Suppressor macrophage treated with lipopolysaccharide for 1 hour (primary cell): ENCODE results near the gene DPF3.
A peak's percentile ranks its signal among the peaks of the same experiment; 100 is the strongest.

Experiments used
- DNase-seq, 3 donors: peaks; one replicate each; pipeline ENCODE4 v3.0.0-alpha.2; 2020 to 2022

Gene DPF3

DNA sequence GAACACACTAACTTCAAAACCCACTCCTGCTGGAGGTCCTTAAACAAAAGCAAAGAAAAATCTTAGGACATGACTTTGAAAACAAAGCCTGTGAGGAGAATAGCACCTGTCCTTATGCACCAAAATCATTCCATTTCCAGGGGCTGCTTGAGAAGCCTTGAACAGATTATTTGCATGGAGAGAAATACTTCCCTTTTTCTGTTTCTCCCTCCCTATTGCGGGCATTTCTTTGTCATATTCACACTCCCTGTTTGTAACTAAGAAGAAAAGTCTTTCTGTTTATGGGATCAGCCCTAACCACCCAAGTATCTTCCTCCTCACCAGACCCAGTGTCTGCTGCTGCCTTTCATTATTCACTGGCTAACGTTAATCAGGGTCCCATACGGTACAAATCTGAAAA lies 218.8 kb downstream of the DPF3 start:
- DNase-seq = peak; percentile 21 to 47 (median 34)

DNA sequence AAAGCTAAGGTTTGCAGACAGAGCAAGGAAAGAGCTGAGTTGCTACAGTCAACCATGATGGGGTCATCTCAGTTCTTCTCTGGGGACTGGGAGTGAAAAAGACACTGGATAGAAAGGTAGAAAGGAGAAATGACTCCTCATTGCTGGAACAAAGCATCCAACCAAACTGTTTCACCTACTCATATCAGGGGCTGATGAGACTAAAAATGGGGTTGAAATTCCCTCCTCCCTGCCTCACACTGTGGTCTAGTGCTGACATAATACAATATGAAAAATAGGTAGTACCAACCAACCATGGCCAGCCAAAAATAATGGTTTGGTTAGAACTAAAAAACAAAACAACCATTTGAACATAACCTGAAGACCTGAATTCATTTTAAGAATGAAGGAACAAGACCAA lies 220.7 kb downstream of the DPF3 start:
- DNase-seq = no peak

DNA sequence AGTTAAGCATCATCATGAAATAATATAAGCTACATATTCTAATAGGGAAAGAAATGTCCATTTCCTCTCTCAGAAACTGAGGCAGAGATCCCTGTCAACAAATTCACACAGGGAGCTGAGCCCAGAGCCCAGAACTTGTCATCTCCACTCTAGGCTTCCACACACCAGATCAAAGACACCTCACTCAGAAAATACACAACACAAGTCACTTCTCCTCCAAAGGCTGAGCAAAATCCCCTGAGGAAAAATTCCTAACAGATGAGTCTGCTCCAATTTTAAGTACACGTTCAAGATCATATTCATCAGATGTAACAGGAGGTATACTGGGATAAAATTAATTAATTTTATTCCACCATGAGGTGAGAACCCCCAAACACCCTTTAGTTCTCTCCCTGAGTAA lies 227.3 kb downstream of the DPF3 start:
- no peak for DNase-seq

DNA sequence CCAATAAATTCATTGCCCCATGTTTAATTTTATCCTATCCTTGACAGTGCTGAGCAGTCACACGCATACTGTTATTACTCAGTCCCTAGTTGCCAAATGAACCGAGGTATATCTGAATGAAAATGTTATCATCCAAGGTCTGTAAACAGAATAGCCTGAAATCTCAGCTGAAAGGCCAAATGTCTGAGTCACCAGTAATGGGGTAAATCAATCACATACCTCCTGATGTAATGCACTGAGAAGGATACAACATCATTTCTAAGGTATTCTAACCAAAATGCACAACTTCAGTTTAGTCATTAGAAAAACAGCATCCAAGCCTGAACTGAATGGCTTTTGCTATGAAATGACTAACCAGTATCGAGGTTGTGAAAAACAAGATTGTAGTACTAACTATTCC lies 228.6 kb downstream of the DPF3 start:
- no peak for DNase-seq

DNA sequence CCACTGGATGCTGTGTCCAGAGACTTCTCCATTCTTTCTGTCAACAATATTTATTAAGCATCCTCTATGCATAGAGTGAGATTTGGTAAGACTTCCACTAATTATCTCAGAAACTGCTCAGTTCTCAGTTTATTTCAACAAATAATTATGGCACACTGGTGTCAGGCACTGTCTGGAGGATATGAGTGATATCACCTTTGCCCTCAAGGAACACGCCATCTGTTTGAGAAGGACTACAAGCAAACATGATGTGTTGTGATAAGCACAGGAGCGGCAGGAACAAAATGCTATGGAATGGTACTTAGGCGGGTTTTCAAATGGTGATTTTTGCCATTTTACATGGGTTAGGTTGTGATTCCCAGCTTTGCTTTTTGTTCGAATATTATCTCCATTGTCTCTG lies 229.2 kb downstream of the DPF3 start:
- no peak for DNase-seq

DNA sequence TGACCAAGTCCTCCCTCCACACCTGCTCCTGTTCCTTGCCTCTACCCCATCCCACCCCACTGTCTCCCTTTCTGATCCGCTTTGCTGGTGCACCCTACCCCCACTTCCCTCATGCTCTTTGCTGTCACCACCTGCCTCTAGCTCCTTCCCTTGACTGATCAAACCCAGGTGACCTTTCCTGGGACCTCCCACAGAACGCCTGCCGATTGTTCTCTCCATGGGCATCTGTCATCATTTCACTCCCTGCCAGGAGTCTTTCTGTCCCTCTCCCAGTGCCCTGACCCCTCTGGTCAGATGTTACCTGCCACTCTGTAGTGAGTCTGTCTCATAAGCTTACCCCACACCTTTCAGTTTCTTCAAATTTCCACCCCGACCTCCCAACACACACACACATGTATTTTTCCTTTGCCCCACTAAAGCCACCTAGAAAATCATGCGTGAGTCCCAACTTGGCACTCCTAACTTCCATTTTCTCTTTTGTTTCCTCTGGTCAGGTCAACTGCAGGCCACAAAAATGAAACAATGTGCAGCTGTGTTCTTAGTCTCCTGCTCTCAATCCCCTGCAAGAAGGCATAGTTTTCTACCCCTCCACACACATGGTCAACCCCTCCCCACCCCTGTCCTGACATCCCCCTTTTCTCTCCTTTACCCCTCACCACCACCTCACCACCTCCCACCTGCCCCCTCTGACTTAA lies 229.8 kb downstream of the DPF3 start:
- DNase-seq = no peak

DNA sequence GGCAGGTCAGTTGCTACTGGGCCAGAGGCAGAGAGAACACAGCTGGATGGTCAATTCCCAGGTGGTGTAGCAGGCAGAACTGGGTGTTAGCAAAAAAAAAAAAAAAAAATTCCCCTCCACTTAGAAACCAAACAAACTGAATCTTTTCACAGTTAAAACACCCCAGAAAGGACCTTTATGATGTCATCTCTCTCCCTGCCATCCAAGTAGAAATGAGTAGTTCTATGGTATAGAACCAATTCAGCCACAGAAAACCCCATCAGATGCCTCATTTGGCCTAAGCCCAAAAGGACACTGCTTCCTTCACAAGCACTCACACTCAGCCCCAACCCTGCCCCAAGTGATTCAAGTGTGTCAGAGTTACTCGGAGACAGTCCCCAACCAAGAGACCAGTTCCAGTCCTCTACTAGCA lies 230.8 kb downstream of the DPF3 start:
- no peak for DNase-seq

DNA sequence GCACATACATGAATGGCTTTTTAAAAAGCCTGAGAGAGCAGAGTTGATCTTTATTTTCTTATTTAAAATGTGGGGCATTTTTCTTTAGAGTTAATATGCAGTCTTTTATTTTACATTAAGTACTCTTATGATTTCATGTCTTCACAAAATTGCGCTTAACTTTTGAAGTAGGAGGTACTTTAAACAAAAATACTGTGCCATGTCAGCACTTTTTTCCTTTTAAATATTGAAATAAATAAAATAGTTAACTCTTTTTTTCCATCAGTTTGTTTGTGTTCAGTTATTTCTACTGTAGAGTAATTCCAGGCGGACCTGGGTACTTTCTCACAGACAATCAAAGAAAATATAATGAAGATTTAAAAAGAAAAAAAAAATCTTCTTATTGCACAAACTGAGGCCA lies 231.7 kb downstream of the DPF3 start:
- no peak for DNase-seq

DNA sequence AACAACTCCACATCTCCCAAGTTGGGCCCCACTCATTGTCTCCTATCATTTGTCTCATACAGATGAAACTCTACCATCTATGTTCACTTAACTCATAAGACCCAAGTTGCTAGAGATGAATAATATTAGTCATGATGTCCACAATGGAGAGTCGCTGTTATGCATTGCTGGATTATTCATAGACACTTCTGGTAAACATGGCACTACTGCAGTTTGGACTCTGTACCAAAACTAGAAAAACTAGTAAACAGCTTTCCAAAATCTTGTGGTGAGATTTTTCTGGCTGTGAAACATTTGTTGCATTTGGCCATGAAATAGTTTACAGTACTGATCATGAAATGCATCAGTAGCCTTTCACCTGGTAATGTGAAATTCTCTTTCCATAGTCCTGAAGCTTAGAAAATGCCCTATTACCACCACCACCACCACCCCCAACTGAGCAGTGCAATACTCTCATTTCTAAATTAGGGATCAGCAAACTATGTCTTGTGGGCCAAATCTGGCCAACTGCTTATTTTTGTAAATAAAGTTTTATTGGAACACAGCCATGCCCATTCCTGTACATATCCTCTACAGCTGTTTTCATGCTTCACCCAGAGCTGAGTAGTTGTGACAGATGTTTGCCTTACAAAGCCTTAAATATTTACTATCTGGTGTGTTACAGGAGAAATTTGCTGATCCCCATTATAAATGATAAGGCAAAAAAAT lies 236.5 kb downstream of the DPF3 start:
- DNase-seq = no peak

DNA sequence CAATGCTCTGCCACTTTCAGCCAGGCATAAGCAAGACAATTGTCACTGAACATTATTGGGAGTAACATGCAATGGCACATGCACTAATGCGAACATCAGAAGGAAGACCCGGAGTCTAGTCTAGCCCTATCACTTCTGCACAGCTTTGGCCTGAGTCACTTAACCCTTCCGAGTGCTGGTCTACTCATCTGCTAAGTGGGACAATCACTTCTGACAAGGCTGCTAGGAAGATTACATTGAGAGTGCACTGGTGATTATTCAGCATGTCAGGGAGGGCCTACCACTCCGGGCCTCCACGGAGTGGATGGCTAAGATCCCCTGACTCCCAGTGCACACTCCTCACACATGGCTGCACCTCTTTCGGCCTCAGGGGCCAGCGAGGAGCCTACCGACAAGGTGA lies 240.9 kb downstream of the DPF3 start:
- DNase-seq = no peak

DNA sequence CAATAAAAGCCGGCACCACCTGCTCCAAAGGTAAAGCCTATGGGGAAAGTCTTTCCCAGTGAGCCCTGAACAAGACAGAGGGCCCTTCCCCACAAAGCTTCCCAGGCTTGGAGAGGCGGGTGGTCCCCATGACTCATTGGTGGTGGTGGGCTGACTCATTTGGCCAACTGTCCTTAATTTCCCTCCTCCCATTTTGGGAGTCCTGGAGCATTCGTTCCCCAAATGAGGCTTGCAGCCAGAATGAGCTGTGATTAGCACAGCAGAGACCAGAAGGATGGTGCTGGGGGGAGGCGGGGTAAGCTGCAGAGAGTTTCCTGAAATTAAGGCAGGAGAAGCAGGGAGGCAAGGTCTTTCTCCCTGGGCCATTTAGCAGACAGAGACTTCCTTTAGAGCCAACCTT lies 241.7 kb downstream of the DPF3 start:
- no peak for DNase-seq

DNA sequence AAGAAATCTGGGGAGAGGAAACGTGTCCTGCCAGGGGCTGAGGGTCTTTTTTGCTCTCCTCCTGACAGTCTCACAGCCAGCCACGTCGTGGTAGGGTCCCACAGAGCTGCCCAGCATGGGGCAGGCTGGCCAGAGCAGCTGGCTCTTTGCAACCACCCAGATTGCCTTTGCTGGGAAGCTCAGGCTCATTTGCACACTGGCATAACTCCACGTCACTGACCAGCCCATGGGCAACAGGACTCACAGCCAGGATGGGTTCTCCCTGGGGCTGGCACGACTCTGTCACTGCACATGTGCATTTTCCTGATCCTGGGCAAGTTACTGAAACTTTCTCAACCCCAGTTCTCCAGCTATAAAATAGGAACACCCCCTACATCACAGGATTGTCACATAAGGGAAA lies 242.2 kb downstream of the DPF3 start:
- DNase-seq = no peak

DNA sequence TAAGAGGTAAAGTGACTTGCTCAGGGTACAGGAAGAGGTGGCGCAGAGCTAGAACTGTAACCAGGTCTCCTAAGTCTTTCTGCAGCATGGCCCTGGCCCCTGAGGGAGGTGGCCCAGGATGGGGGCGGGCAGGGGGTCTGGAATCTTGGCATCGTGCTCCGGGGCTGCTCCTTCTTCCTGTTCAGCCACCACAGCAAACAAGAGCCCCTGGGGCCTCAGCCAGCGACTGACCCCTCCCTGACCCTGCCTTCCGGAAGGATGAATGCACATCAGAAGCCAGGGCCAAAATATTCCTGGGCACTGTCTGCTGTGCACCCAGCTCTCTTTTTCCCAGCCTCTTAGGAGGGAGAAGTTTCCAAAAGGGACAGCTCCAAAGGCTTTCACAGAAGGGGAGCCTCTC lies 242.8 kb downstream of the DPF3 start:
- DNase-seq = no peak

DNA sequence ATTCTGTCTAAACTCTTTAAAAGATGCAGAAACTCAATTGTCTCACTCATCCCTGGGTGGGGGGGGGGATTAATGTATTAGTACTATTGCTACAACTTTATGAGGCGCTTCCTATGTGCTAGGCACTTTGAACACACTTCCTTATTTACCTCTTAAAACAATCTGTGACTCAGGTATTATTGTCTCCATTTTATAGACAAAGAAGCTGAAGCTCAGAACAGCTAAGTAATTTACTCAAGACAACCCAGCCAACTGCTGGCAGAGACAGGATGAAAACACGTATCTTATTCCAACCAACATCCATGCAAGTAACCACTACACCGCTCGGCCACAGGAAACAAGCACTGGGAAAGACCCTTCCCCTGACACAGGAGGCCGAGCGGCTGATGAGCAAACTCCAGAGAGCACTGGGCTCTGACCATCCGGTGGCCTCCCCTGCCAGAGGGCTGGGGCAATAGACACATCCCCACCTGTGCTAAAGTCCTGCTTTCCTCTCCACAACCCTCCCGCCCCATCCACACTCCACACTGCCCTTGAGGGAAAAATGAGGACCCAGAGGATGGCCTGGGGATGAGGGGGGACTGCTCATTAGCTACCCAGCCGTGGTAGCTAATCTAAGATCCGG lies 244.2 kb downstream of the DPF3 start:
- no peak for DNase-seq

DNA sequence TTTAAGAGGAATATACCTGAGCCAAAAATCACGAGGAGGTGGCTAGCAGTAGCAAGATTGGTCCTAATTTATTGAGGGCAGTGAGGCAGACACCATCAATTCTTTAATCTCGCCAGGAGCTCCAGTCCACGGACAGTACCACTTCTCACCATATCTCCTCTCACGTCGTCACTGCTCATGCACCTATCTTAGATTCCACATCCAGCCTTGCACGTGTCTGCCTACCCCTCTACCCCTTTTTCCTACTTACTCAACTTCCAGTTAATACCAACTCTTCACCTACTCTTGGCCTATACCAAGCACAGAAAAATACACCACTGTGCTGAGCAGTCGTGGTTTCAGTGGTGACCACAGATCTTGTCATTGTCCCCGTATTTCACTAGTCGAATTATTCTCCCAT lies 246.1 kb downstream of the DPF3 start:
- DNase-seq = no peak

DNA sequence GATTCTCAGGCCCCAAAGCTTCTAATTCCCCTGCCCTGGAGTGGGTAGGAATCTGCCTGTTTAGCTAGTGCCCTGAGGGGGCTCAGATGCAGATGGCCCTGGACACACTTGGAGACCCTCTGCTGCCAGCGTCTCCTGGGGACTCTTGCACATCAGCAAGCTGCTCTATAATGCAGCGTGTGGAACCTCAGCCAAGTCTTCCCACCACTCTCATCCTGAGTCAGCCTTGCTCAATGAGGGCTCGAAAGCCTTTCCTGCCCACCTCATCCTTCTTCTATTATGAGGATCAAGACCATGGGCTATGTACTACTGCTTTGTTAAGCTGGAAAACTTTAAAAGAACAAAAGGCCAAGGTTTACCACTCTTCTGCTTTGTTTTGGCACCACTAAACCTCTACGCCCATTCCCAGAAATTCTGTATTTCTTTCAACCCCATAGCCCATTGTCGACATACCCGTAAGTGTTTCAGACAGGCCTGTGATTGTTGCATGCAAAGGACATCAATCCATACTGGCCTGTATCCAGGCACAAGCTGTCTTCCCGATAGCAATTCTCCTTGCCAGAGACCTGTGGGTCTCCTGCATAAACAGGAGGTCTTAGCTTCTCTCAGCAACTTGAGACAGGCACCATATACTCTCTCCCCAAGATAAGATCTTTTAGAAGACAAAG lies 246.9 kb downstream of the DPF3 start:
- no peak for DNase-seq

DNA sequence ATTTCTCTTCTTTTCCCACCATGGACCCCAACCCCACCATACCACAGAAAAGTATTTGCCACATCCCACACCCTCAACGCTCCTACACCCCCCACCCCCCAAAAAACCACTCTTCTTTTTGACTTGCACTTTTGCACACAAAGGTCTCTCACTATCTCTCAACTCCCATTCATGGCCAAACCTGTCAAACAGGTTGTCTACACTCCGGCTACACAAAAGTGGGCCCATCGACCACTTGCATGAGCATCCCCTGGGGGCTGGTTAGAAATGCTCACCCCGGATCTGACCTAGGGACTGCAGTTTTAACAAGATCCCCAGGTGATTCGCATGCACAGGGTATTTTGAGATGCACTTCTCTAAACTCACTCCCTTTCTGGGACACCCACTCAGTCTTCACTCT lies 248.2 kb downstream of the DPF3 start:
- DNase-seq = no peak

DNA sequence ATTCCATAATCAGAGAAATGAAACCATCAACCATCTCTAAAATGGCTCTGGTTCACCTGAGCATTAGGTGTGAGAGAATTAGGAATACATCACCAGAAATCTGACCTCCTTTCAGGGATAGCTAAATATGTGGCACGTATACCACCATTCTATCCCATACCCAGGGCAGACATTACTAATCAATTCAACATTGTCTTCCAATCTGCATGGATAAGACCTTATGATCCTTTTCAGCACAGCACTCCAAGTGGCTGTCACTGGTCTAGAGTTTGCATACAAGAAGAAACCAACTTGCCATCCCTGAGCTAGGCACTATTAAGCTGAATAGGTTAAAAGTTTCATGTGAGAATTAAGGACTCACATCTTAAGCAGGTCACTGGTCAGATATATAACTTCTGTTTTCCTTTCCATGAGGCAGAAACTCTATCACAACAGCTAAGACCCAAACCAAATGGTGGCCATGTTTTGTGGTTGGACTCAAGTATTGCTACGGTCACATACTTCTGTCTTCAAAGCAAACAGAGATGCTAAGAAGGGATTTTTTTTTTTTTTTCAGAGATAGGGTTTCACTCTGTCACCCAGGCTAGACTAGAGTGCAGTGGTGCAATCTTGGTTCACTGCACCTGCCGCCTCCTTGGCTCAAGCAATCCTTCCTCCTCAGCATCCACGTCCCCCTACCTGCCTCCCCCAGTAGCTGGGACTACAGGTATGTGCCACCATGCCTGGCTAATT lies 249.0 kb downstream of the DPF3 start:
- no peak for DNase-seq

DNA sequence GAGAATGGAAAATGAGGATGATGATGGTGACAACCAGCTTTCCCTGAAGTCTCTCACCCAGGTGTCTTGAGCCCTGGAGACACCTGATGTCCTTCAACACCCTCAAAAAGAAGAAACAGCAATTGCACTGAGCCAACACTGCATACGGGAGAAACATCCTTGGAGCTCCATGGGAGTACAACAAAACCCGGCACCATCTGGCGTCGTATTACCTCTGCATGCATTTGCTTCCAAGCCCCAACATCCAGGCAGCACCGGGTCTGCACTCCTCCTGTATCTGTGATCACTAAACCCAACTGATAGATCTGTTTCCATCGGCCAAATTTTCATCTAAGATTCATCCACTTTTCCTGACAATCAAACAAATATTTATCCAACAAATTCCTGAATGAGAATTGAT lies 249.9 kb downstream of the DPF3 start:
- no peak for DNase-seq

DNA sequence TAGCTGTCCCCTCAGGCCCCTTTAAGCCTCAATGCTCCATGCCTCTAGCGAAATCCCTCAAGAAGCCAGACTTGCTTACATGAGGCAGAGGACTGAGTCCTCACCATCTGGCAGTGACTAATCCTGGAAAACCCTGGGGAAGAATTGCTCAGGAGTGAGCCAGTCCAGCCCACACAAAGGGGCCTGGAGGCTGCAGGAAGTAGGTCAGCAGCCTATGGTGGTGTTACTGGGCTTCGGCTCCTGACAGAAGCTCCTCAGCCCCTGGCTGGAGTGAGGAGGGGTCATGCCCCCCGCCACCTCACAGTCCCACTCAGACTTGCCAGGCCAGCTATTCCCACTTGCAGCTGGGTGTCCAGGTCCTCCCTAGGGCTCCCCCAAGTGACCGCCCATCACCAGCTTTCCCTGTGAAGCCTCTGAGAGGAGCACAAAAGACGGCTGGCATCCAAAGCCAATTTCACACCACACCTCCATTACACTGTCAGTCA lies 250.5 kb downstream of the DPF3 start:
- peak; percentile 76 to 86 (median 85) for DNase-seq

DNA sequence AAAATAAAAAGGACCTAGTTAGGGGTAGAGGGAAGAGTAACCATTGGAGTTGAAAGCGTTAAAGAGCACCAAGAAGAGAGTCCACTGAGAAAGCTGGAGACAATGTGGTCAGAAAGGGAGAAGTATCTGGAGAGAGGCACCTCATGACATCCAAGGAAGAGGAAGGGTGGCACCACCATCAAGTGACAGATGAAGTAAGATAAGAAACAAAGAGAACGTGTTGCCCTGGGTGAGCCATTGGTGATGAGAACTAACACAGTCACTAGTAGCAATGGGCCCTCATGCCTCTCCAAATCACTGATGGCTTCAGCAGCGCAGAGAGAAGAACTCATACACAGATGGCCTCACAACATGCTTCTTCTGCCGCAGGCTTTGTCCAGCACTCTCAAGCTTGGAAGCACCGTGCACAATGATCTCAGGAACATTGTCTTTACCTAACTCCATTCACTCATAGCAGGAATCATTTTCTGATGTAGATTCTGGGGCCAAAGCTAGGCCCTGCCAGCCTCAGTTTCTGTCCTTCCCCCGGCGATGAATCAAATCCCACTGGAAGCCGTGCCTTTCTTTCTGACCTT lies 252.9 kb downstream of the DPF3 start:
- peak in 1 of 3 donors; percentile 19 for DNase-seq

DNA sequence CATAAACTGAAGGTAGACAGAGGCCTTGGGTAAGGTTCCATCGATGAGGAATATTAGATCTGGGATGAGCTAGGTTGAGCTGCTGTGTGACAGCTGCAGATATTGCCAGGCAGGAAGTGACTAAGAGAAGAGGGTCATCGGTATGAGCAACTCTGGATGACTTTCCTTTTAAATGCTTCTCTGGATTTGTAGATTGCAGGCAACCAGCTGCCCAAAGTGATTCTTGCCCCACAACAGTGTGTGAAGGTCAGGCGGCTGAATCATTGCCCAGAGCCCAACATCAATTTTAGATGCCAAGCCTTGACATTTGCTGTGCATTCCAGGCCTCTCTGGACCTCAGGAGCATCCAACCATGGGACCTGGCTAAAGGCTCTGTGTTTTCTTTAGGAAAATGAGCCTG lies 255.9 kb downstream of the DPF3 start:
- peak; percentile 45 to 73 (median 45) for DNase-seq

DNA sequence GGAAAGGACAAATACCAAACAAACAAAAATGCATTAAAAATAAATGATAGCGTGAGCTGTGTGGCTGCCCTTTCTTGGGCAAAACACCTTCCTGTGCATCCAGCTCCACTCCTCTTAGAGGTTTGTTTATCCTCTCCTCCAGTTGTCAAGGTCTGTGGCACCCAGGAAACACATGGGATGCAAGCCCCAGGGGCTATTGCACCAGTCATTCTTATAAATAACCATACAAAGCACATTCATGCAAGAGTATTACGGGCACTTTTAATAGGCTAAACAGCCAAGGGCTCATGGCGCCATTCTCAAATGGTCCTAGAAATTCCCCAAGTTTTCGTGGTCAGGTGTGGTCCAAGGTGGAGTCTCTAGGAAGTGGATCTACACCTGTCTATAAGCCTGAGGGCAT lies 257.0 kb downstream of the DPF3 start:
- DNase-seq = no peak
